NCI-H510A treated with DMSO at 0.1 percent for 48 hours (cell line): ENCODE data around the gene ANKRD24.
"Not testable (repeated sequence)": the region's sequence is repeated elsewhere in the genome, so short reads cannot be mapped to it uniquely, and the experiment has no call there.

Experiments
- DNase-seq: peaks from one replicate; lab custom pipeline; 2025; lab: John Stamatoyannopoulos, UW

The ANKRD24 gene

DNA sequence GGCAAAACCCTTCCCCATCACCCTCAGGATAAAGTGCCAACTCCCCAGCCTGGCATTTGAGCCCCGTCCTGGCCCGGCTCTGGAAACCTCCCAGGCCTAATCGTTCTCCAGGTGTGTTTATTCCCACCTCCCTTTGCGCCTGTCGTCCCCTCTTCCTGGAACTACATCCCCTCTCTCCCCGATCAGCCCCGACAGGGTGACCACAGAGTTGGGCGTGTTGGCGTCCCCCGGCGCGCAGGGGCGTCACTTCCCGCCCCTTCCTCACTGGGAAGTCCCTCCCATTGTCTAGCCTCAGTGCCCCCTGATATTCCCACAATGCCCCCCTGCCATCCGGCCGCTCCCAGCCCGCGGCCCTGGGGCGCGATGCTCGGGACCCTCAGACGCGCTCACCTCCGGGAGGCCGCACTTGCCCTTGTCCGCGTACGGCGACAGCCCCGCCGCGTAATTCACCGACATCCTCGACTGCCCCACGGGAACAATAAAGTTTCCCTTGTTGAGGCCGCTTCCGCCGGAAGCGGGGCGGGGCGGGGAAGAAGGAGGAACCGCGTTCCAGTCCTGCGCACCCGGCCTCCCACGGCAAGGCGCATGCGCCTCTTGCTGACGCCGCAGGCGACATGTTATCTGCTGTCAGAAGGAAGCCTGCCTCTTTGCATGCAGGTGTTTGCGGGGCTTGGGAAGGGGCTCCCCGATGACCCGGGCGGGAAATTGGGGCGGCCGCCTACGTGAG lies at the start of gene ANKRD24, which contains the start of gene SIRT6:
TSS of gene ANKRD24 (plus strand) at position 606 of the 727 bp plus-strand sequence. CDS start 3,737 bp downstream, outside the sequence.
TSS of gene SIRT6 (minus strand) at position 480 of the 727 bp plus-strand sequence. CDS start at position 456, 24 bp downstream.
- peak; percentile 96 for DNase-seq

DNA sequence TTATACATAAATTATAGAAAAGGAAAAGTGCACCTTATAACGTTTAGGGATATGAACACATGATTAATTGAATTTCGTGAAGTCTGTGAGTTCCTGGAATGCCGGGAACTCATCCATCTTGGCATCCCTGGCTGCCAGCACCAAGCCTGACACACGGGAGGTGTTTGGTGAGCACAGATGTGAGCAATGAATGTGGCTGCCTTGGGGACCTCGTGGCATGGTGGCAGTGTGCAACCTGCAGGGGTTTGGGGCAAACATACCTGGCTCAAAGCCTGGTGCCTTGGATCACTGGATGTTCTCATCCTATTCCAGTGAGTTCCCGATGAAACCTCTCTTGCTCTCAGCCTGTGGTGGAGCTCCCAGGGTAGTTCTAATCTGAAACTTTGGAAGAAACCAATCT lies 48.1 kb upstream of the ANKRD24 start:
- no peak for DNase-seq

DNA sequence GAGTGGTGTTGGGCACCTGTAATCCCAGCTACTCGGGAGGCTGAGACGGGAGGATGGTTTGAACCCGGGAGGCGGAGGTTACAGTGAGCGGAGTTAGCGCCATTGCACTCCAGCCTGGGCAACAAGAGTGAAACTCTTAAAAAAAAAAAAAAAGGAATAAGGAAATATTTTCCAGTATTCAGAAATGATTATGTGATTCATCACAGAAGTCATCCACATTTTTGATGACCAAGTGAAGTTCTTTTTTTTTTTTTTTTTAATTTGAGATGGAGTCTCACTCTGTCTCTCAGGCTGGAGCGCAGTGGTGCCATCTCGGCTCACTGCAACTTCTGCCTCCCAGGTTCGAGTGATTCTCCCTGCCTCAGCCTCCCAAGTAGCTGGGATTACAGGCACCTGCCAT lies 47.1 kb upstream of the ANKRD24 start:
- DNase-seq = not testable (repeated sequence)

DNA sequence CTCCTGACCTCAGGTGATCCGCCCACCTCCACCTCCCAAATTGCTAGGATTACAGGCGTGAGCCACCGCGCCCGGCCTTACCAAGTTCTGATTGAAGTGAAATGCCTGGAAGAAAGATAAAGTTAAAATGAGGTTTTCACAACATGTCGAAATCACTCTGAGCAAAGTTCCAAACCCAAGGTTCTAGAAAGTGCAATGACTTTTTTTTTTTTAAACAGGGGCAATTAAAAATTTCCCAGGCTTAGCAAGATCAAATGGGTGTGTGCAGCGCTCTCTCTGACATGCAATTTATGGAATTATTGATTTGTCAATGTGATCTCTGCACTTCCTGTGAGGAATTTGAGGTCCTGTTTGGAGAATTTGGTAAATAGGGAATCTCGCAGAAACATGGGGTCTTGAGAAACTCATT lies 45.8 kb upstream of the ANKRD24 start:
- no peak for DNase-seq

DNA sequence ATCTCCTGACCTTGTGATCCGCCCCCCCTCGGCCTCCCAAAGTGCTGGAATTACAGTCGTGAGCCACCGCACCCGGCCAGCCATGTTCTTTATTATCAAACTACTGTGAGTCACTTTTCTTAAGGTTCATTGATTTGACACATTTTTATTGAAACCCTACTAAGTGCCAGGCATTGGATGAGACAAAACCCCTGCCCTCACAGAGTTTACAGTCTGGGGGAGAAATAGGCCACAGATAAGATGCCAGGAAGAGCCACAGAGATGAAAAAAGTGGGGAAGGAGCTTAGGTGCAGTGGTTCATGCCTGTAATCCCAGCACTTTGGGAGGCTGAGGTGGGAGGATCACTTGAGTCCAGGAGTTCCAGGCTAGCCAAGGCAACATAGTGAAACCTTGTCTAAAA lies 44.0 kb upstream of the ANKRD24 start:
- no peak for DNase-seq

DNA sequence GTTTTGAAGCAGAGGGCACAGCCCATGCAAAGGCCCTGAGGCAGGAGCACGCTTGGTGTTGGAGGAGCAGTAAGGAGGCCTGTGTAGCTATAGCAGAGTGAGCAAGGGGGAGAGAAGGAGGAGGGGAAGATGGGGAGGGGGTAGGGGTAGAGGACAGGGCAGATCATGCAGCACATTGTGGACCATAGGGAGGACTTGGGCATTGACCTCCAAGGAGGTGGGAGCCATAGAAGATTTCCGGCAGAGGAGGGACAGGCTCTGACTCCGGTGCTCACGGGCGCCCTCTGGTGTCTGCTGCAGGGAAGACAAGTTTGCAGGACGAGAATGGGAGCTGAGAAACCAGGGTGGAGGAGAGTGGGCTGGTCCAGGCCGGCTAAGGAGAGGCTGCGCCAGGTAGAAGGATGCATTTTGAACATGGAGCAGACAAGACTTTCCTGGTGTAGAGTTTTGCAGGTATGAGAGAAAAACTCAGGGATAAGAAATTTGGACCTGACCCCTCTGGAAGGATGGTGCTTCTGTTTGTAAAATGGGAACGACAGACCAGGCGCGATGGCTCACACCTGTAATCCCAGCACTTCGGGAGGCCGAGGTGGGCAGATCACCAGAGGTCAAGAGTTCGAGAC lies 42.8 kb upstream of the ANKRD24 start:
- peak; percentile 80 for DNase-seq

GRCh38 chr19:4140237-4140711 lies 42.2 kb upstream of the ANKRD24 start:
- peak; percentile 89 for DNase-seq

GRCh38 chr19:4142916-4143315 lies 39.6 kb upstream of the ANKRD24 start:
- not testable (repeated sequence) for DNase-seq

- no peak for DNase-seq
These were observed 37.7 kb upstream of the ANKRD24 start for GRCh38 chr19:4144666-4145249.

DNA sequence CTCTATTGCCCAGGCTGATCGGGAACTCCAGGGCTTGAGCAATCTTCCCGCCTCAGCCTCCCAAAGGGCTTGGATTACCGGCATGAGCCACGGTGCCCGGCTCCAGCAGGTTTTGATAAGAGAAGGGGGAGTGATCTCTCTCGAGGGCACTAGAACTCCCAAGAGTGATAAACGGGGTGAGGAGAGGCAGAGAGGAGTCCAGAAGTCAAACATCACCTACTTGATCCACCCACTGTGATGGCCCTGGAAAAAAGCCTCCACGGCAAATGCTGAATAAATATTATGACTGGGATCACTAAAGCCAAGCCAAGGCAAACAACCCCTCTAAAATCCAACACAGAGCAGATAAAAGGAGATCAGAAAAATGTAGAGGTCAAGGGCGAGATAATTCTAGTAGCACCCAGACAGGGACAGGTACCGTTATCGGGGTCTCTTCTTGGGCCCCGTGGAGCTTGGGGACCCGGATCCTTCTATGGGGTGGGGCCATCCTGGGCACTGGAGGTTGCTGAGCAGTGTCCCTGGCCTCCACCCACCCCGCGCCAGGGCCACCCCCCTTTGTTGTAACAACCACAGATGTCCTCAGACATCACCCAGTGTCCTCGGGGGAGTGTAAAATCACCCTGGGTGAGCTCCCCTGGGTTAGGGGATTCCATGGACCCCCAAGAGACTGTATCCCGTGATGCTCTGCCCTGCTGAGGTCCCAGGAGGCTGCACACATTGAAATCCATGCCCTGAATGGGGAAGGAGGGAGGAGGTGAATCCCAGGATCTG lies 32.8 kb upstream of the ANKRD24 start:
- DNase-seq = peak; percentile 38

DNA sequence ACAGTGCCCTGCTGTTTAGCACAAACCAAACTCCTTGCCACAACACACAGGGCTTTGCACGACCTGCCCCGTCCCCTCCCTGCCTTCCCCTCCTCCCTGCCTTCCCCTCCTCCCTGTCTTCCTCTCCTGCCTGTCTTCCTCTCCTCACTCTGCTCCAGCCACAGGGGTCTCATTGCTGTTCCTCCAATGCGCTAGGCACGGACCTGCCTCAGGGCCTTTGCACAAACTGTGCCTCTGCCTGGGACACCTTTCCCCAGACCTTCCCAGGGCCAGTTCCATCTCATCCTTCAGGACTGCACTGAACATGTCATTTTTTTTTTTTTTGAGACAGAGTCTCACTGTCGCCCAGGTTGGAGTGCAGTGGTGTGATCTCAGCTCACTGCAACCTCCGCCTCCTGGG lies 30.9 kb upstream of the ANKRD24 start:
- no peak for DNase-seq

GRCh38 chr19:4152241-4152998 lies 30.1 kb upstream of the ANKRD24 start:
- no peak for DNase-seq

GRCh38 chr19:4154571-4155312 lies 27.7 kb upstream of the ANKRD24 start:
- DNase-seq = no peak

GRCh38 chr19:4157164-4157563 lies 25.3 kb upstream of the ANKRD24 start:
- no peak for DNase-seq

- not testable (repeated sequence) for DNase-seq
These were observed 24.5 kb upstream of the ANKRD24 start for GRCh38 chr19:4157971-4158370.

GRCh38 chr19:4161415-4162077 lies 20.9 kb upstream of the ANKRD24 start:
- no peak for DNase-seq

GRCh38 chr19:4164262-4164661 lies 18.2 kb upstream of the ANKRD24 start:
- no peak for DNase-seq

DNA sequence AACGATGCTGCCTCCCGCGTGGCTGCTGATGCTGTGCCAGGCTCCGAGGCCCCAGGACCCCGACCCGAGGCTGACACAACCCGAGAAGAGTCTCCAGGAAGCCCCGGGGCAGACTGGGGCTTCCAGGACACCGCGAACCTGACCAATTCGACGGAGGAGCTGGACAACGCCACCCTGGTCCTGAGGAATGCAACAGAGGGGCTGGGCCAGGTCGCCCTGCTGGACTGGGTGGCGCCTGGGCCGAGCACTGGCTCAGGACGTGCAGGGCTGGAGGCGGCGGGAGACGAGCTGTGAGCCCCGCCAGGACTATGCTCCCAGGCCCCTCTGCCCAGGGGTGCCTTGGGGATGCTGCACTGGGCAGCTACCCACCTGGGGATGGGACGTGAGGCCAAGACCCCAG lies 10.8 kb upstream of the ANKRD24 start:
- DNase-seq = no peak

- peak; percentile 19 for DNase-seq
These were observed 9.5 kb upstream of the ANKRD24 start for GRCh38 chr19:4172861-4173473.
